RWPE2 (cell line): Measurements from ENCODE around the gene PPP1CB.

ENCODE experiments used
- ATAC-seq: fragments of 200-7000 bp; cut with Tn5 transposase; 3 replicates; pipeline ENCODE4 v1.9.1; 2021; ENCODE audit warnings: low read depth
- DNase-seq: peaks from one replicate; pipeline ENCODE4 v3.0.0-alpha.2; 2020; ENCODE audit warnings: low spot score
- H3K27ac ChIP-seq: fragments of 450-650 bp; 2 replicates; pipeline ENCODE4 v1.5.1; 2017; ENCODE audit warnings: mild to moderate bottlenecking; ENCODE audit not compliant: poor library complexity, severe bottlenecking
- H3K27me3 ChIP-seq: fragments of 250-450 bp; sonication (Bioruptor Pico); 2 replicates; pipeline ENCODE4 v1.5.1; 2021; ENCODE audit warnings: mild to moderate bottlenecking, moderate library complexity; ENCODE audit not compliant: insufficient read depth, poor library complexity, severe bottlenecking
- H3K36me3 ChIP-seq: fragments of 250-450 bp; sonication (Bioruptor Pico); 2 replicates; pipeline ENCODE4 v1.5.1; 2020; ENCODE audit warnings: low read depth, mild to moderate bottlenecking, moderate library complexity
- H3K4me1 ChIP-seq: fragments of 250-450 bp; sonication (Bioruptor Pico); 2 replicates; pipeline ENCODE4 v1.5.1; 2021; ENCODE audit warnings: mild to moderate bottlenecking, moderate library complexity; ENCODE audit not compliant: insufficient read depth, poor library complexity, severe bottlenecking
- H3K4me3 ChIP-seq: fragments of 250-450 bp; sonication (Bioruptor Pico); 2 replicates; pipeline ENCODE4 v1.5.1; 2021; ENCODE audit warnings: mild to moderate bottlenecking, moderate library complexity; ENCODE audit not compliant: severe bottlenecking
- H3K9me3 ChIP-seq: fragments of 250-450 bp; sonication (Bioruptor Pico); 2 replicates; pipeline ENCODE4 v1.5.1; 2021; ENCODE audit warnings: mild to moderate bottlenecking, moderate library complexity; ENCODE audit not compliant: severe bottlenecking
- TF ChIP-seq, protein P1 (sequence below): fragments of 450-650 bp; IDR thresholded peaks from one replicate; pipeline ENCODE4 v1.5.1; 2017; ENCODE audit warnings: mild to moderate bottlenecking, moderate library complexity; ENCODE audit not compliant: poor library complexity, severe bottlenecking

Gene PPP1CB

DNA sequence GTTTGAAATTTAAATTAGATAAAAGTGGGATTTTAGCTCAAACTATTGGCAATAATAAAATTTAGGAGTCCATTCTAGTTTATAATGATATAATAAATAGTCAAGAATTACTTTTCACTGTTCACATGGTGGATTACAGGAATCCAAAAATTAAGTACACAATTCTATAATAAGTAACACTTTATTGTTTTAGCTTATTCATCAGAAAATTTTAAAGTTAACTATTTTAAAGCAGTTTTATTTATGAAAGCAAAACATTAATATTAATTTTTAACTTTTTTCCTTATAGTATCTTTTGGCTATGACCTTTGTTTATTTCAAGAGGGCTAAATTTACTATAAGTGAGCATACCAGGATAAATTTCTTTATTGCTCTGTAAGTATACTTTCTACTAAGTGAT lies 70.4 kb downstream of the PPP1CB start:
- ATAC-seq: no peak
- no peaks in the 10 kb centered on the region for H3K27me3 ChIP-seq

DNA sequence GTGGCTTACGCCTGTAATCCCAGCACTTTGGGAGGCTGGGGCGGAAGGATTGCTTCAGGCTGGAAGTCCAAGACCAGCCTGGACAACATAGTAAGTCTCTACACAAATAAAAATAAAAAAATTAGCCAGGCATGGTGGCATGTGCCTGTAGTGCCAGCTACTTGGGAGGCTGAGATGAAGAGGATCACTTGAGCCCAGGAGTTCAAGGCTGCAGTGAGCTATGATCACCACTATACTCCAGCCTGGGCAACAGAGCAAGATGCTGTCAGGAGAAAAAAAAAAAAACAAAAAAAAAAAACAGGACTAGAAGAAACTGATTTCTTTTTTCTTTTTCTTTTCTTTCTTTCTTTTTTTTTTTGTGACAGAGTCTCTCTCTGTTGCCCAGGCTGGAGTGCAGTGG lies 72.6 kb downstream of the PPP1CB start:
- Histone ChIP-seq H3K36me3 (no peaks in the 10 kb centered on the region), H3K4me1 (no peaks in the 10 kb centered on the region), H3K9me3 (no peaks in the 10 kb centered on the region), H3K27ac (no peak overlapping the region), H3K27me3 (no peaks in the 10 kb centered on the region), H3K4me3 (no peak overlapping the region)
- DNase-seq (no peak), ATAC-seq (no peak)
- TF ChIP-seq, protein P1, sequence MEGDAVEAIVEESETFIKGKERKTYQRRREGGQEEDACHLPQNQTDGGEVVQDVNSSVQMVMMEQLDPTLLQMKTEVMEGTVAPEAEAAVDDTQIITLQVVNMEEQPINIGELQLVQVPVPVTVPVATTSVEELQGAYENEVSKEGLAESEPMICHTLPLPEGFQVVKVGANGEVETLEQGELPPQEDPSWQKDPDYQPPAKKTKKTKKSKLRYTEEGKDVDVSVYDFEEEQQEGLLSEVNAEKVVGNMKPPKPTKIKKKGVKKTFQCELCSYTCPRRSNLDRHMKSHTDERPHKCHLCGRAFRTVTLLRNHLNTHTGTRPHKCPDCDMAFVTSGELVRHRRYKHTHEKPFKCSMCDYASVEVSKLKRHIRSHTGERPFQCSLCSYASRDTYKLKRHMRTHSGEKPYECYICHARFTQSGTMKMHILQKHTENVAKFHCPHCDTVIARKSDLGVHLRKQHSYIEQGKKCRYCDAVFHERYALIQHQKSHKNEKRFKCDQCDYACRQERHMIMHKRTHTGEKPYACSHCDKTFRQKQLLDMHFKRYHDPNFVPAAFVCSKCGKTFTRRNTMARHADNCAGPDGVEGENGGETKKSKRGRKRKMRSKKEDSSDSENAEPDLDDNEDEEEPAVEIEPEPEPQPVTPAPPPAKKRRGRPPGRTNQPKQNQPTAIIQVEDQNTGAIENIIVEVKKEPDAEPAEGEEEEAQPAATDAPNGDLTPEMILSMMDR: no peak

More for the DNA sequence above, 70.4 kb downstream of the PPP1CB start:
- no peaks in the 10 kb centered on the region for H3K9me3 ChIP-seq
- no peak overlapping the region for H3K4me3 ChIP-seq
- DNase-seq: no peak
- TF ChIP-seq, protein P1: no peak
- H3K27ac ChIP-seq: no peak overlapping the region
- no peaks in the 10 kb centered on the region for H3K36me3 ChIP-seq
- H3K4me1 ChIP-seq: no peaks in the 10 kb centered on the region

DNA sequence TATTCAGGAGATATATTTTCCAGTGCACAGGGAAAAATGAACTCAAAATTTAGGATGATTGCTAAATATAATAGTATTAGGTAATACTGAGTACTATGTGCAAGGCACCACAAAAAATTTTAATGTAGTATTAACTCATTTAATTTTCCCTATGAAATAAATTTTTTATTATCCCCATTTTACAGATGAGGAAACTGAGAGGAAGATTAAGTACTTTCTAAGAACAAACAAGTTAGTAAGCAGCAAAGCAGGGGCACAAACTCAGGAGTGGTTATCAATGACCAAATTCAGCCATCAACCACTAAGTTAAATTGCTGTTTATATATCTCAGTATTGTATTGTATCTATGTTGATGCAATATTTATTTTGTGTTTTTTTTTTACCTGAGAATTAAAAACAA lies 73.2 kb downstream of the PPP1CB start:
- no peaks in the 10 kb centered on the region for H3K9me3 ChIP-seq
- DNase-seq (no peak), ATAC-seq (no peak)
- H3K36me3 ChIP-seq: no peaks in the 10 kb centered on the region
- no peaks in the 10 kb centered on the region for H3K4me1 ChIP-seq
- H3K27ac ChIP-seq: no peak overlapping the region
- TF ChIP-seq, protein P1: no peak
- H3K4me3 ChIP-seq: no peak overlapping the region
- H3K27me3 ChIP-seq: no peaks in the 10 kb centered on the region

DNA sequence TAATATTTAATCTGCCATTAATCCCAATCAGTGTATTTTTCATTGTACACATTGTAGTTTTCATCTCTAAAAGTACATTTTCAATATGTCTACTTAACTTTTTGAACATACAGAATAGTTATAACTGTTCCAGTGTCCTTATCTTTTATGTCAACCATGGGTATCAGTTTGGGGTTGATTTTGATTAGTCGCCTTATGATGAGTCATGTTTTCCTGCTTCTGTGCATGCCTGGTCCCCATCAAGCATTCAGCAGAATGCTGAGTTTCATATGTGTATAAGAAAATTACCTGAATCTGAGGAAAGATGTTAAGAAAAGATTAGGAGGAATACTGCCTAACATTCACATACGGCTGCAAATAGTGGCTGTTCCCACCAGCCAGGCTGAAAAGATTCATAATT lies 76.8 kb downstream of the PPP1CB start:
- ATAC-seq (no peak), DNase-seq (no peak)
- TF ChIP-seq, protein P1: no peak
- H3K9me3 ChIP-seq: no peaks in the 10 kb centered on the region
- no peak overlapping the region for H3K4me3 ChIP-seq
- H3K27me3 ChIP-seq: no peaks in the 10 kb centered on the region
- no peak overlapping the region for H3K27ac ChIP-seq
- no peaks in the 10 kb centered on the region for H3K4me1 ChIP-seq
- no peaks in the 10 kb centered on the region for H3K36me3 ChIP-seq

DNA sequence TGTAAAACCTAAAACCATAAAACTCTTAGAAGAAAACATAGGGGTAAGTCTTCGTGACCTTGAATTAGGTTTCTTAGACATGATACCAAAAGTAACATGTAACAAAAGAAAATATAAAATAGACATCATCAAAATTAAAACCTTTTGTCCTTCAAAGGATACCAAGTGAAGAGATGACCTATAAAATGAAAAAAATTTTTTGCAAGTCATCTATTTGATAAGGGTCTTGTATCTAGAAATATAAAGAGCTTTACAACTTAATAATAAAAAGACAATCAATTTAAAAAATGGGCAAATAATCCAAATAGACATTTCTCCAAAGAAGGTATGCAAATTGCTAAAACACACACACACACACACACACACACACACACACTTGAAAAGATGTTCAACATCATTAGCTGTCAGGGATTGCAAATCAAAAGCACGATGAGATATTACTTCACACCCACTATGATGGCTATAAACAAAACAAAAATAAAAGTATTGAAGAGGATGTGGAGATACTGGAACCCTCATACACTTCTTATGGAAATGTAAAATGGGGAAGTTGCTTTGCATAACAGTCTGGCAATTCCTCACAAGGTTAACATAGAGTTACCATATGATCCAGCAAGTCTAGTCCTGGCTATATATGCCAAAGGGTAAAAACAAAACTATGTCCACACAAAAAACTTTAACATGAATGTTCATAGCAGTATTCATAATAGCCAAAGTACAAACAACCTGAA lies 82.3 kb downstream of the PPP1CB start:
- Histone ChIP-seq H3K9me3 (no peaks in the 10 kb centered on the region), H3K27me3 (no peaks in the 10 kb centered on the region), H3K4me1 (no peaks in the 10 kb centered on the region), H3K4me3 (no peak overlapping the region), H3K36me3 (no peaks in the 10 kb centered on the region), H3K27ac (no peak overlapping the region)
- TF ChIP-seq, protein P1: no peak
- ATAC-seq (no peak), DNase-seq (no peak)
